Spleen (tissue), 7 donors: ENCODE data around the gene VPS37D.

Experiments
- CTCF ChIP-seq, 11 experiments: fragments of 200-600 bp in 7 of 11; fragments of 450-650 bp in 4 of 11; sonication (generic) in 4 of 11; IDR thresholded peaks in 8 of 11; conservative IDR thresholded peaks in 3 of 11; 1 replicate in 7 of 11; 2 replicates in 4 of 11; pipeline versions ENCODE4 v1.4.0 to v1.8.0; 2016 to 2021; ENCODE audit warnings: antibody characterized with exemption in 11 of 11, inconsistent platforms in 4 of 11, mild to moderate bottlenecking in 1 of 11
- POLR2A ChIP-seq, 3 donors: fragments of 450-650 bp; IDR thresholded peaks; one replicate each; pipeline ENCODE4 v1.5.1; 2017; ENCODE audit warnings: antibody characterized with exemption in 3 of 3, mild to moderate bottlenecking in 1 of 3
- POLR2AphosphoS5 ChIP-seq, 3 donors: sonication (generic); formaldehyde crosslinking; IDR thresholded peaks; one replicate each; pipeline ENCODE4 v1.5.1; 2017; ENCODE audit warnings: antibody characterized with exemption in 3 of 3
- donor health status: DM: no; HTN: no; CAD: no; lungs with moderate emphysema.
- donor health status: DM: no; HTN: no; CAD: no.
- donor health status: DM: no; HTN: no; CAD: no.

GRCh38 chr7:73624669-73625001 lies 43.0 kb upstream of the VPS37D start:
- TF ChIP-seq POLR2AphosphoS5 (IDR thresholded peaks at IDR 0.05) (no peak), CTCF (IDR thresholded peaks at IDR 0.05 in 8 of 11, conservative IDR thresholded peaks at IDR 0.05 in 3 of 11) (no peak), POLR2A (IDR thresholded peaks at IDR 0.05) (no peak)
